ENCODE measurements around the gene SNX19.

The SNX19 gene

DNA sequence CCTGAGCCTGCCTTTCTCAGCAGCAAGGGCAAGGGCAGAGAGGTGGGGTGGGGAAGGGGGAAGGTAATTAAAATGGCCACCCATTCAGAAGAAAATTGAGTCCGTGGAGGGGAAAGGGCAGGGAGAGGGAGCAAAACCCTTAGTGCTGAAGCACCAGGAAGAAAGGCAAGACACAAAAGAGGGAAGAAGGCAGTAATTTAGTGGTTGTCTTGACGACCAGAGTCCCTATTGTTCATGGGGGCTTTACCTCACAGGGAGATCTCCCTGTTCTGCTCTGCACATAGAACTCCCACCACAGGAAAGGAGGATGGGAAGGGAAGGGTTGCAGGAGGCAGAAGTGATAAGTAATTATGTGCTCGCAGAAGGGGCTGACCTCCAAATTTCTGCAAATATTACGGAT is 23.4 kb downstream of the SNX19 start:
- Histone ChIP-seq H3K27me3 (ENCODE audit: insufficient read depth, poor library complexity, severe bottlenecking) (no peaks in the 10 kb centered on the region), H3K27ac (replicated peaks) (no peak overlapping the region), H3K4me3 (replicated peaks; ENCODE audit: insufficient read depth, low read length) (no peak overlapping the region)
- DNase-seq (ENCODE audit: low read depth in 1 of 2, low spot score in 1 of 2): no peak
- no peak for TF ChIP-seq POLR2AphosphoS5 (IDR thresholded peaks at IDR 0.05; ENCODE audit: low read depth)
- TF ChIP-seq REST (IDR thresholded peaks at IDR 0.05; ENCODE audit: insufficient replicate concordance, low read depth): no peak
- TF ChIP-seq CTCF (IDR thresholded peaks at IDR 0.05; ENCODE audit: insufficient read depth, low read length): no peak
- TF ChIP-seq SPI1 (IDR thresholded peaks at IDR 0.05; ENCODE audit: borderline replicate concordance, low read depth): no peak
- TF ChIP-seq GABPA (IDR thresholded peaks at IDR 0.05; ENCODE audit: low read depth): no peak

GRCh38 chr11:130891326-130891725 is 25.0 kb downstream of the SNX19 start:
- Histone ChIP-seq H3K27ac (replicated peaks) (no peak overlapping the region), H3K27me3 (ENCODE audit: insufficient read depth, poor library complexity, severe bottlenecking) (no peaks in the 10 kb centered on the region), H3K4me3 (replicated peaks; ENCODE audit: insufficient read depth, low read length) (no peak overlapping the region)
- TF ChIP-seq GABPA (IDR thresholded peaks at IDR 0.05; ENCODE audit: low read depth) (no peak), SPI1 (IDR thresholded peaks at IDR 0.05; ENCODE audit: borderline replicate concordance, low read depth) (no peak), POLR2AphosphoS5 (IDR thresholded peaks at IDR 0.05; ENCODE audit: low read depth) (no peak), REST (IDR thresholded peaks at IDR 0.05; ENCODE audit: insufficient replicate concordance, low read depth) (no peak), CTCF (IDR thresholded peaks at IDR 0.05; ENCODE audit: insufficient read depth, low read length) (no peak)
- DNase-seq (ENCODE audit: low read depth in 1 of 2, low spot score in 1 of 2): no peak

- Histone ChIP-seq H3K4me3 (replicated peaks; ENCODE audit: insufficient read depth, low read length) (no peak overlapping the region), H3K27me3 (ENCODE audit: insufficient read depth, poor library complexity, severe bottlenecking) (no peaks in the 10 kb centered on the region), H3K27ac (replicated peaks) (no peak overlapping the region)
- DNase-seq (ENCODE audit: low read depth in 1 of 2, low spot score in 1 of 2): no peak
- TF ChIP-seq SPI1 (IDR thresholded peaks at IDR 0.05; ENCODE audit: borderline replicate concordance, low read depth) (no peak), CTCF (IDR thresholded peaks at IDR 0.05; ENCODE audit: insufficient read depth, low read length) (no peak), POLR2AphosphoS5 (IDR thresholded peaks at IDR 0.05; ENCODE audit: low read depth) (no peak), REST (IDR thresholded peaks at IDR 0.05; ENCODE audit: insufficient replicate concordance, low read depth) (no peak), GABPA (IDR thresholded peaks at IDR 0.05; ENCODE audit: low read depth) (no peak)
Measured at GRCh38 chr11:130890039-130890745, 26.1 kb downstream of the SNX19 start.
